Thoracic aorta (tissue), 2 donors: ENCODE results near the gene IL4R. TPM values are rescaled to one million over a fixed set of nuclear protein-coding genes. Genes with fewer than 3 reads are reported as not detected.

Source experiments
- ATAC-seq: fragments of 150-250 bp; one replicate; pipeline ENCODE4 v1.8.0; 2017; ENCODE audit warnings: low read depth; ENCODE audit not compliant: insufficient number of reproducible peaks, low FRiP score
- DNase-seq: peaks from one replicate; pipeline ENCODE4 v3.0.0-alpha.2; 2020; ENCODE audit warnings: low spot score
- H3K27ac ChIP-seq, 2 donors: fragments of 200-600 bp; sonication (generic); 1 replicate in 1 of 2; 2 replicates in 1 of 2; pipeline ENCODE4 v1.5.1; 2016; ENCODE audit warnings: mild to moderate bottlenecking in 2 of 2, moderate library complexity in 2 of 2
- H3K27me3 ChIP-seq: fragments of 200-600 bp; sonication (generic); replicated peaks from 2 replicates; pipeline ENCODE4 v1.6.0; 2016; ENCODE audit warnings: mild to moderate bottlenecking; ENCODE audit not compliant: insufficient read depth
- H3K36me3 ChIP-seq: fragments of 200-600 bp; sonication (generic); one replicate; pipeline ENCODE4 v1.5.1; 2016
- H3K4me1 ChIP-seq, 2 donors: fragments of 200-600 bp; sonication (generic); 1 replicate in 1 of 2; 2 replicates in 1 of 2; pipeline versions ENCODE4 v1.5.1 to v1.6.0; 2016; ENCODE audit warnings: low read depth in 2 of 2, mild to moderate bottlenecking in 1 of 2; ENCODE audit not compliant: control insufficient read depth in 1 of 2
- H3K4me3 ChIP-seq: fragments of 200-600 bp; sonication (generic); 2 replicates; pipeline ENCODE4 v1.5.1; 2016; ENCODE audit warnings: mild to moderate bottlenecking
- H3K9me3 ChIP-seq: fragments of 200-600 bp; sonication (generic); 2 replicates; pipeline ENCODE4 v1.5.1; 2016
- total RNA-seq, 2 donors: library from RNA; depleted of rRNA; stranded (reverse); fragments of >200 nt; gene quantifications; one replicate each; pipeline versions ENCODE4 v1.1.0 to v1.2.3, GENCODE V29; 2016
- TF ChIP-seq, protein P1 (sequence below): fragments of 200-600 bp; sonication (generic); IDR thresholded peaks from one replicate; pipeline ENCODE4 v1.5.1; 2019; ENCODE audit warnings: antibody characterized with exemption

Gene IL4R
- total RNA-seq, 2 donors from 2014 or later: 46.2 to 148 TPM

DNA sequence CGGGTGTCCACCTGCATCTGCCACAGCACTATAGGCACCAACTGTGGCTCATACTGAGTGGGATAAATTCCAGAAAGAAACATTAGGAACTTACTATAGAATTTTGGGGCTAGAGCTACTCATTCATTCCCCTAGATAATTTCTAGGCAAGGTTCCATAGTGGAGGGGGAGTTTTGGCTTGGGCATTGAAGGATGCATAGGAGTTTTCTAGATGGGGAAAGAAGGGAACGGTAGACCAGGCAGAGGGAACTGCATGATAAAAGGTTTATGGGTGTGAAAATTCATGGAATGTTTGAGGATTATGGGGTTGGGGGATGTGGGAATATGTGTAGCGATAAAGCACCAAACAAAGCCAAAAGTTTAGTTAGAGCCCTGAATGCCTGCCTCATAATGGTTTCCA, 35.5 kb downstream of the IL4R start:
- Histone ChIP-seq H3K4me3 (no peak overlapping the region), H3K9me3 (no peaks in the 10 kb centered on the region), H3K27me3 (no peaks in the 10 kb centered on the region), H3K4me1 (no peaks in the 10 kb centered on the region), H3K36me3 (peaks cover 47% of the 10 kb centered on the region), H3K27ac (no peak overlapping the region)
- ATAC-seq (no peak), DNase-seq (no peak)
- TF ChIP-seq, protein P1, sequence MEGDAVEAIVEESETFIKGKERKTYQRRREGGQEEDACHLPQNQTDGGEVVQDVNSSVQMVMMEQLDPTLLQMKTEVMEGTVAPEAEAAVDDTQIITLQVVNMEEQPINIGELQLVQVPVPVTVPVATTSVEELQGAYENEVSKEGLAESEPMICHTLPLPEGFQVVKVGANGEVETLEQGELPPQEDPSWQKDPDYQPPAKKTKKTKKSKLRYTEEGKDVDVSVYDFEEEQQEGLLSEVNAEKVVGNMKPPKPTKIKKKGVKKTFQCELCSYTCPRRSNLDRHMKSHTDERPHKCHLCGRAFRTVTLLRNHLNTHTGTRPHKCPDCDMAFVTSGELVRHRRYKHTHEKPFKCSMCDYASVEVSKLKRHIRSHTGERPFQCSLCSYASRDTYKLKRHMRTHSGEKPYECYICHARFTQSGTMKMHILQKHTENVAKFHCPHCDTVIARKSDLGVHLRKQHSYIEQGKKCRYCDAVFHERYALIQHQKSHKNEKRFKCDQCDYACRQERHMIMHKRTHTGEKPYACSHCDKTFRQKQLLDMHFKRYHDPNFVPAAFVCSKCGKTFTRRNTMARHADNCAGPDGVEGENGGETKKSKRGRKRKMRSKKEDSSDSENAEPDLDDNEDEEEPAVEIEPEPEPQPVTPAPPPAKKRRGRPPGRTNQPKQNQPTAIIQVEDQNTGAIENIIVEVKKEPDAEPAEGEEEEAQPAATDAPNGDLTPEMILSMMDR: no peak

DNA sequence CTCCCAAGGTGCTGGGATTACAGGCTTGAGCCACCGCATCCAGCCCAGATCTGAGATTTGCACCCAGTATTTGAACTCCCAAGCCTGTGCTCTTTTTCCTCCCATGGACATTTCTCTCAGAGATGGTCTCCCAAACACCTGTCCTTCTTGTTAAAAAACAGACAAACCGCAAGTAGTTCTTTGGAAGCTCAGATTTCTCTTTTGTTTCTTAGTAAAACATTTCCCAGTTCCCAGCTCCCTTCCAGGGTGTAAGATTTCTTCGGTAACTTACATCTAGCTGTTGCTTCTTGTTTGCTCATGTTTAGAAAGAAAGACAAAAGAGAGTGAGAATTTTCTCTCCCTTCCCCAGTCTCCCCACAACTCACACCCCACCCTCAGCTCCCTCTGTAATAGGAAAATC, 36.2 kb downstream of the IL4R start:
- DNase-seq: no peak
- TF ChIP-seq, protein P1: no peak
- no peaks in the 10 kb centered on the region for H3K9me3 ChIP-seq
- no peaks in the 10 kb centered on the region for H3K27me3 ChIP-seq
- H3K4me3 ChIP-seq: no peak overlapping the region
- H3K36me3 ChIP-seq: peaks cover 50% of the 10 kb centered on the region
- no peak for ATAC-seq
- no peak overlapping the region for H3K27ac ChIP-seq
- H3K4me1 ChIP-seq: no peaks in the 10 kb centered on the region

DNA sequence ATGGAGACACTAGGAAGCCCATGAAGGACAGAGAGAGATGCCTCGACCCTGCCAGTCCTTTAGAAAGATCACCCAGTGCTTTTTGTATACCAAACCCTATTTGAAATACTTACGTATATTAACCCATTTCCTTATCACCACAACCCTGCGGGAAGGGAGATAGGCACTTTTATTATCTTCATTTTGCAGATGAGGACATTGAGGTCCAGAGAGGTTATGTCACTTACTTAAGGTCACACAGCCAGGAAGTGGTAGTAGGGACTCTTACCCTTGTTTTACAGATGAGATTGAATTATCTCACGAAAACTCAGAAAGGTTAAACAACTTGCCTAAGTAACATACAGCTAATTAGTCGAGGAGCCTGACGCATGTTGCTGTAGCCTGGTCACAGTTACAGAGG, 38.2 kb downstream of the IL4R start:
- Histone ChIP-seq H3K27me3 (no peaks in the 10 kb centered on the region), H3K36me3 (peaks cover 54% of the 10 kb centered on the region), H3K9me3 (no peaks in the 10 kb centered on the region), H3K4me1 (no peaks in the 10 kb centered on the region), H3K4me3 (no peak overlapping the region), H3K27ac (no peak overlapping the region)
- no peak for DNase-seq
- TF ChIP-seq, protein P1: no peak
- ATAC-seq: no peak

DNA sequence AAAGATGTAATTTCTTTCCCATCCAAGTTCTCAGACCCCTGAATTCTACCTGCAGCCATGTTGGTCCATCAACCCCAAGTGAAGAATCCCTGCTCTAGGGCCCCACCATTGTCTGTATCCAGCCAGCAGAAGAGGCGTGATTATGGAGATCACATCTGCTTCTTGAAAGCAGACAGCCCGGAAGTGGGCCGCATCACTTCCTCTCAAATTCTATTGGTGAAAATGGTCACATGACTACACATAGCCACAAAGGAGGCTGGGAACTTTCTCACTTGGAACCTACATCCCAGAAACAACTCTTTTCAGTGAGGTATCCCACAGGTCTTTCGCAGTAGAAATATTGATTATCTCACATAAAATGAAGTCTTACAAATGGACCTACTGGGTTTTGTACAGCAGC, 40.1 kb downstream of the IL4R start:
- no peak for ATAC-seq
- no peaks in the 10 kb centered on the region for H3K9me3 ChIP-seq
- H3K27ac ChIP-seq: no peak overlapping the region
- peaks cover 59% of the 10 kb centered on the region for H3K36me3 ChIP-seq
- DNase-seq: no peak
- no peak overlapping the region for H3K4me3 ChIP-seq
- no peaks in the 10 kb centered on the region for H3K27me3 ChIP-seq
- TF ChIP-seq, protein P1: no peak
- H3K4me1 ChIP-seq: no peaks in the 10 kb centered on the region

DNA sequence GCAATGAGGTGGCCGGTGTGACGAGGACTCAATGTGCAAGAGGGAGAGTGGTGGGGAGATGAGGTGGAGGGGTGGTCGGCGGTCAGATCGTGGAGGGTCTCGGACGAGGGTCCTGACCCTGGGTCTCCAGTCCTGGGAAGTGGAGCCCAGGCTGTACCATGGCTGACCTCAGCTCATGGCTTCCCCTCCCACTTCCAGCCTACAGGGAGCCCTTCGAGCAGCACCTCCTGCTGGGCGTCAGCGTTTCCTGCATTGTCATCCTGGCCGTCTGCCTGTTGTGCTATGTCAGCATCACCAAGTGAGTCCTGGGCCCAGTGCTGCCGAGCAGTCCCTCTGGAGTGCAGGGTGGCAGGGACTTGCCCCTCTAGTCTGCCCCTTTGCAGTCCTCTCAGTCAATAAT, 41.8 kb downstream of the IL4R start:
- ATAC-seq (no peak), DNase-seq (no peak)
- Histone ChIP-seq H3K27ac (no peak overlapping the region), H3K36me3 (peaks cover 62% of the 10 kb centered on the region), H3K9me3 (no peaks in the 10 kb centered on the region), H3K27me3 (no peaks in the 10 kb centered on the region), H3K4me3 (no peak overlapping the region), H3K4me1 (no peaks in the 10 kb centered on the region)
- TF ChIP-seq, protein P1: no peak
